ENCODE measurements around the gene LCN10. TPM values are rescaled to one million over a fixed set of nuclear protein-coding genes. Genes with fewer than 3 reads are reported as not detected.

Gene LCN10
- total RNA-seq, 2 experiments from 2014 or later, result not detected

GRCh38 chr9:136784997-136785361 lies 42.2 kb upstream of the LCN10 start:
- H3K27ac ChIP-seq (ENCODE audit: low read depth in 1 of 2, low read length in 2 of 2), result no peak overlapping the region
- TF ChIP-seq CTCF (IDR thresholded peaks at IDR 0.05), result no peak
- no peaks in the 10 kb centered on the region for H3K36me3 ChIP-seq (ENCODE audit: insufficient read depth, low read length)
- Mint-ChIP-seq H3K36me3 (ENCODE audit: low read depth) (no peaks in the 10 kb centered on the region), H3K27ac (no peak overlapping the region), H3K9me3 (no peaks in the 10 kb centered on the region), H3K4me3 (no peak overlapping the region), H3K4me1 (ENCODE audit: low read depth) (peaks cover 11% of the 10 kb centered on the region), H3K27me3 (no peaks in the 10 kb centered on the region)
- ATAC-seq (ENCODE audit: poor library complexity) (no peak), DNase-seq (peak in 2 of 14 experiments; percentile 49 to 52)
- ChIA-PET POLR2A (no interaction called here), CTCF (no interaction called here)
- H3K9me3 ChIP-seq (ENCODE audit: control insufficient read depth in 1 of 2, insufficient read depth in 1 of 2, low read length in 2 of 2), result no peaks in the 10 kb centered on the region
- intact Hi-C loops (cut with DNase I, micrococcal nuclease), result loop anchor here (5.0 to 10.0 kb wide), 4 partner anchors 280 to 452 kb away; partner anchors contain the start of genes RNF208 (in 1 of the 2) and SEC16A (in 1 of the 2)
- no peak overlapping the region for H3K4me3 ChIP-seq (ENCODE audit: low read length)
- peaks cover 7% of the 10 kb centered on the region for H3K4me1 ChIP-seq (ENCODE audit: insufficient read depth, low read length)
- no peaks in the 10 kb centered on the region for H3K27me3 ChIP-seq (ENCODE audit: control insufficient read depth in 1 of 2, insufficient read depth in 2 of 2, low read length in 2 of 2)

DNA sequence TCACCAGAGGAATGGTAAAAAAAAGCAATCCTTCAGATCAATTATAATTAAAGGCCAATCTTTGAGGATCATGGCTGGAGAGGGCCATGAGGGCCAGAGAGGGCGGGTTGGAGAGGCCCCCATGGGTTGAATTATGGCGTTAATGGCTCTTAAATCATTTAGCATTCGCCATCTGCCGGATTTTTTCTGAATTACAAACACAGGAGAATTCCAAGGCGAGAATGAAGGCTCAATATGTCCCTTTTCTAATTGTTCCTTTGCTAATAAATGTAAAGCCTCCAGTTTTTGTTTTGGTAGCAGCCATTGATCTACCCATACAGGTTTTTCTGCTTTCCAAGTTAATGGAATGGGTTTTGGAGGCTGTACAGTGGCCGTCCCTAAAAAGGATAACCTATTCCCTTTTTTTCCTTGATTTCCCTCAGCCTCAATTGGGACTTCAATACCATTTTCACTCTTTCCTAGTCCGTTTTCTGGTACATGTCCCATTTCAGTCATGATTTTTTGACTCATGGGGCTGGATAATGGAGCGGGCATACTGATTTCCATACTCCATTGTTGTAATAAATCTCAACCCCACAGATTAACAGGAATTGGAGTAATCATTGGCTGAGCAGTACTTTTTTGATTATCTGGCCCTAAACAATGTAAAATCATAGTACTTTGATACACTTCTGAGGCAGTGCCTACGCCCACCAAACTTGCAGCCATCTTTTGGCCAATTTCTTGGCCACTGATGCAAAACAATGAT lies 41.7 kb upstream of the LCN10 start:
- H3K27me3 Mint-ChIP-seq, result peaks cover under 1% of the 10 kb centered on the region
- peaks cover 7% of the 10 kb centered on the region for H3K4me1 ChIP-seq (ENCODE audit: insufficient read depth, low read length)
- ChIA-PET POLR2A (no interaction called here), CTCF (interaction anchor here (1.0 kb wide), 1 partner anchor 251 kb away, joined by 3 read pairs; no protein-coding TSS in a partner anchor)
- TF ChIP-seq CTCF (IDR thresholded peaks at IDR 0.05), result peak; percentile 52
- H3K36me3 ChIP-seq (ENCODE audit: insufficient read depth, low read length), result no peaks in the 10 kb centered on the region
- H3K9me3 ChIP-seq (ENCODE audit: control insufficient read depth in 1 of 2, insufficient read depth in 1 of 2, low read length in 2 of 2), result no peaks in the 10 kb centered on the region
- H3K27me3 ChIP-seq (ENCODE audit: control insufficient read depth in 1 of 2, insufficient read depth in 2 of 2, low read length in 2 of 2), result no peaks in the 10 kb centered on the region
- H3K4me3 ChIP-seq (ENCODE audit: low read length), result no peak overlapping the region
- no peak overlapping the region for H3K27ac ChIP-seq (ENCODE audit: low read depth in 1 of 2, low read length in 2 of 2)
- intact Hi-C loops (cut with DNase I, micrococcal nuclease), result loop anchor here in 1 of 2 experiments (10.0 kb wide), 2 partner anchors 280 to 300 kb away; partner anchors contain the start of gene SEC16A
- DNase-seq (peak in 3 of 14 experiments; percentile 36 to 51 (median 47)), ATAC-seq (ENCODE audit: poor library complexity) (no peak)
- H3K4me3 Mint-ChIP-seq, result no peak overlapping the region
- H3K27ac Mint-ChIP-seq, result no peak overlapping the region
- no peaks in the 10 kb centered on the region for H3K36me3 Mint-ChIP-seq (ENCODE audit: low read depth)
- no peaks in the 10 kb centered on the region for H3K9me3 Mint-ChIP-seq
- peaks cover 11% of the 10 kb centered on the region for H3K4me1 Mint-ChIP-seq (ENCODE audit: low read depth)

- intact Hi-C loops (cut with DNase I, micrococcal nuclease), result loop anchor here in 1 of 2 experiments (10.0 kb wide), 2 partner anchors 282 to 298 kb away; partner anchors contain the start of gene SEC16A
- Mint-ChIP-seq H3K36me3 (ENCODE audit: low read depth) (no peaks in the 10 kb centered on the region), H3K4me3 (no peak overlapping the region), H3K27ac (no peak overlapping the region), H3K9me3 (no peaks in the 10 kb centered on the region), H3K4me1 (ENCODE audit: low read depth) (no peaks in the 10 kb centered on the region), H3K27me3 (peaks cover 12% of the 10 kb centered on the region)
- no peak for ATAC-seq (ENCODE audit: poor library complexity)
- Histone ChIP-seq H3K9me3 (ENCODE audit: control insufficient read depth in 1 of 2, insufficient read depth in 1 of 2, low read length in 2 of 2) (no peaks in the 10 kb centered on the region), H3K4me1 (ENCODE audit: insufficient read depth, low read length) (peaks cover under 1% of the 10 kb centered on the region), H3K36me3 (ENCODE audit: insufficient read depth, low read length) (no peaks in the 10 kb centered on the region), H3K27ac (ENCODE audit: low read depth in 1 of 2, low read length in 2 of 2) (no peak overlapping the region), H3K27me3 (ENCODE audit: control insufficient read depth in 1 of 2, insufficient read depth in 2 of 2, low read length in 2 of 2) (no peaks in the 10 kb centered on the region), H3K4me3 (ENCODE audit: low read length) (no peak overlapping the region)
- no peak for TF ChIP-seq CTCF (IDR thresholded peaks at IDR 0.05)
- DNase-seq, result no peak
- CTCF ChIA-PET, result no interaction called here
- POLR2A ChIA-PET, result no interaction called here
Measured at GRCh38 chr9:136782452-136782851, 39.7 kb upstream of the LCN10 start.

Measured in CD4-positive, alpha-beta T cell (primary cell).